Putamen (tissue), 1 donor: ENCODE measurements around the gene DMRT1.
A peak's percentile ranks its signal among the peaks of the same experiment; 100 is the strongest.
"Not testable (repeated sequence)": the region's sequence is repeated elsewhere in the genome, so short reads cannot be mapped to it uniquely, and the experiment has no call there.

Experiments
- DNase-seq: peaks from one replicate; pipeline ENCODE4 v3.0.0-alpha.2; 2016; ENCODE audit warnings: low spot score

The DMRT1 gene

GRCh38 chr9:859251-859650 is 17.8 kb downstream of the DMRT1 start:
- no peak for DNase-seq

- no peak for DNase-seq
Observed at GRCh38 chr9:860706-861105, 19.2 kb downstream of the DMRT1 start.

GRCh38 chr9:861525-861924 is 20.0 kb downstream of the DMRT1 start:
- DNase-seq = not testable (repeated sequence)

- no peak for DNase-seq
Observed at GRCh38 chr9:875119-875962, 33.8 kb downstream of the DMRT1 start.

GRCh38 chr9:876425-876824 is 34.9 kb downstream of the DMRT1 start:
- no peak for DNase-seq

- DNase-seq = no peak
Observed at GRCh38 chr9:878239-878638, 36.7 kb downstream of the DMRT1 start.

- DNase-seq = no peak
Observed at GRCh38 chr9:880725-881124, 39.2 kb downstream of the DMRT1 start.

GRCh38 chr9:882416-882924 is 41.0 kb downstream of the DMRT1 start:
- no peak for DNase-seq

- no peak for DNase-seq
Observed at GRCh38 chr9:883011-883410, 41.5 kb downstream of the DMRT1 start.

- DNase-seq = no peak
Observed at GRCh38 chr9:886886-887285, 45.4 kb downstream of the DMRT1 start.

- DNase-seq = no peak
Observed at GRCh38 chr9:892123-892522, 50.6 kb downstream of the DMRT1 start.

GRCh38 chr9:893115-893514 is 51.6 kb downstream of the DMRT1 start:
- no peak for DNase-seq

GRCh38 chr9:893843-894420 is 52.4 kb downstream of the DMRT1 start:
- DNase-seq = peak; percentile 6

- peak; percentile 3 for DNase-seq
Observed at GRCh38 chr9:899440-900184, 58.1 kb downstream of the DMRT1 start.

- no peak for DNase-seq
Observed at GRCh38 chr9:903886-904285, 62.4 kb downstream of the DMRT1 start.

- DNase-seq = no peak
Observed at GRCh38 chr9:905906-906305, 64.4 kb downstream of the DMRT1 start.

GRCh38 chr9:908536-909205 is 67.2 kb downstream of the DMRT1 start:
- no peak for DNase-seq

GRCh38 chr9:911005-911404 is 69.5 kb downstream of the DMRT1 start:
- no peak for DNase-seq

- DNase-seq = no peak
Observed at GRCh38 chr9:912776-913175, 71.3 kb downstream of the DMRT1 start.

GRCh38 chr9:913526-913925 is 72.0 kb downstream of the DMRT1 start:
- DNase-seq = not testable (repeated sequence)

- DNase-seq = no peak
Observed at GRCh38 chr9:917730-918129, 76.2 kb downstream of the DMRT1 start.

GRCh38 chr9:920927-921326 is 79.4 kb downstream of the DMRT1 start:
- DNase-seq = no peak
